SK-N-SH (cell line): Measurements from ENCODE around the gene KIAA1549. TPM values are rescaled to one million over a fixed set of nuclear protein-coding genes. Genes with fewer than 3 reads are reported as not detected.

Experiments used
- CTCF ChIA-PET: fragments of 300-600, 350-600 bp; formaldehyde crosslinking; extraction: SDS; loops from one replicate; lab custom pipeline; 2021; lab: Yijun Ruan, JAX
- POLR2A ChIA-PET: fragments of 350-600 bp; sonication (Branson Sonifier 250); formaldehyde crosslinking; extraction: SDS; loops from one replicate; lab custom pipeline; 2020; ENCODE audit warnings: antibody characterized with exemption, inconsistent platforms; lab: Yijun Ruan, JAX
- DNase-seq: peaks from one replicate; pipeline ENCODE4 v3.0.0; 2012
- H2AFZ ChIP-seq: fragments of 200-600 bp; sonication (generic); 2 replicates; pipeline ENCODE4 v1.8.1; 2016; ENCODE audit warnings: antibody characterized with exemption, mild to moderate bottlenecking, low read depth
- H3F3A ChIP-seq: fragments of 200-600 bp; sonication (generic); replicated peaks from 2 replicates; pipeline ENCODE3; 2016; ENCODE audit warnings: antibody characterized with exemption, mild to moderate bottlenecking; ENCODE audit not compliant: insufficient read depth
- H3K27ac ChIP-seq, 2 experiments: fragments of 200-500 bp in 1 of 2; fragments of 200-600 bp in 1 of 2; sonication (Bioruptor generic) in 1 of 2; sonication (generic), shearing (Covaris generic) in 1 of 2; 2 replicates each; pipeline versions ENCODE4 v1.5.1 to v1.6.1; 2014 to 2016; ENCODE audit warnings: low read depth in 2 of 2, inconsistent platforms in 1 of 2, low read length in 1 of 2, mild to moderate bottlenecking in 1 of 2, mixed read lengths in 1 of 2
- H3K27me3 ChIP-seq: fragments of 200-600 bp; sonication (generic), shearing (Covaris generic); 2 replicates; pipeline ENCODE4 v1.6.1; 2016; ENCODE audit warnings: mixed run types; ENCODE audit not compliant: insufficient read depth
- H3K36me3 ChIP-seq, 2 experiments: fragments of 200-500 bp in 1 of 2; fragments of 200-600 bp in 1 of 2; sonication (Bioruptor generic) in 1 of 2; sonication (generic) in 1 of 2; replicated peaks in 1 of 2; 2 replicates each; pipeline versions ENCODE3 to v1.5.1; 2014 to 2016; ENCODE audit warnings: low read length in 1 of 2, mild to moderate bottlenecking in 1 of 2; ENCODE audit not compliant: insufficient read depth in 2 of 2, control insufficient read depth in 1 of 2
- H3K4me1 ChIP-seq, 2 experiments: fragments of 200-500 bp in 1 of 2; fragments of 200-600 bp in 1 of 2; sonication (Bioruptor generic) in 1 of 2; sonication (generic), shearing (Covaris generic) in 1 of 2; 2 replicates each; pipeline versions ENCODE4 v1.5.1 to v1.6.1; 2014 to 2016; ENCODE audit warnings: low read depth in 1 of 2, low read length in 1 of 2, mixed run types in 1 of 2; ENCODE audit not compliant: insufficient read depth in 2 of 2, control insufficient read depth in 1 of 2
- H3K4me2 ChIP-seq: fragments of 200-600 bp; sonication (generic), shearing (Covaris generic); 2 replicates; pipeline ENCODE4 v1.6.1; 2017; ENCODE audit warnings: mixed run types
- H3K4me3 ChIP-seq, 2 experiments: fragments of 200-500 bp in 1 of 2; fragments of 200-600 bp in 1 of 2; sonication (Bioruptor generic) in 1 of 2; sonication (generic), shearing (Covaris generic) in 1 of 2; 2 replicates each; pipeline versions ENCODE4 v1.5.1 to v1.8.1; 2014 to 2016; ENCODE audit warnings: low read depth in 2 of 2, inconsistent platforms in 1 of 2, low read length in 1 of 2, mild to moderate bottlenecking in 1 of 2, mixed read lengths in 1 of 2, moderate library complexity in 1 of 2
- H3K79me2 ChIP-seq: fragments of 200-600 bp; sonication (generic); 2 replicates; pipeline ENCODE4 v1.8.1; 2017; ENCODE audit warnings: mild to moderate bottlenecking; ENCODE audit not compliant: insufficient read depth
- H3K9ac ChIP-seq: fragments of 200-600 bp; sonication (generic); 2 replicates; pipeline ENCODE4 v1.6.1; 2017; ENCODE audit warnings: mixed run types
- H3K9me2 ChIP-seq: fragments of 200-600 bp; sonication (generic); 2 replicates; pipeline ENCODE4 v1.6.1; 2017; ENCODE audit warnings: mixed run types
- H3K9me3 ChIP-seq: fragments of 200-600 bp; sonication (generic); 2 replicates; pipeline ENCODE4 v1.6.1; 2017; ENCODE audit warnings: mixed run types, mild to moderate bottlenecking, moderate library complexity
- H4K20me1 ChIP-seq: fragments of 200-600 bp; sonication (generic); 2 replicates; pipeline ENCODE4 v1.6.1; 2017; ENCODE audit warnings: mild to moderate bottlenecking, mixed run types; ENCODE audit not compliant: insufficient read depth
- ELF1 ChIP-seq: IDR thresholded peaks from 2 replicates; pipeline ENCODE4 v1.4.0; 2012
- EP300 ChIP-seq, 2 experiments: IDR thresholded peaks; 2 replicates each; pipeline versions ENCODE4 v1.4.0 to v1.6.1; 2012; ENCODE audit warnings: borderline replicate concordance in 1 of 2, low read depth in 1 of 2, low read length in 1 of 2
- FOSL2 ChIP-seq: IDR thresholded peaks from 2 replicates; pipeline ENCODE4 v1.4.0; 2012; ENCODE audit warnings: low read depth, mild to moderate bottlenecking, moderate library complexity, borderline replicate concordance
- FOXJ3 ChIP-seq: sonication (generic); formaldehyde crosslinking; IDR thresholded peaks from 2 replicates; pipeline ENCODE4 v1.5.1; 2020; ENCODE audit warnings: mild to moderate bottlenecking, missing genetic modification reagents
- MXI1 ChIP-seq: IDR thresholded peaks from 2 replicates; pipeline ENCODE4 v1.6.1; 2012; ENCODE audit warnings: mild to moderate bottlenecking, low read depth, low read length, improper control_type of control experiment
- POLR2AphosphoS5 ChIP-seq: IDR thresholded peaks from 2 replicates; pipeline ENCODE4 v1.6.1; 2012; ENCODE audit warnings: low read depth, low read length
- RAD21 ChIP-seq: IDR thresholded peaks from 2 replicates; pipeline ENCODE4 v1.6.1; 2012; ENCODE audit warnings: mild to moderate bottlenecking, low read length
- RFX5 ChIP-seq: IDR thresholded peaks from 2 replicates; pipeline ENCODE4 v1.6.1; 2012; ENCODE audit warnings: mild to moderate bottlenecking, improper control_type of control experiment, low read length
- RXRA ChIP-seq: IDR thresholded peaks from 2 replicates; pipeline ENCODE4 v1.4.0; 2012; ENCODE audit warnings: low read depth, mild to moderate bottlenecking, borderline replicate concordance
- SIN3A ChIP-seq: IDR thresholded peaks from 2 replicates; pipeline ENCODE4 v1.6.1; 2012; ENCODE audit warnings: low read depth, mild to moderate bottlenecking, low read length, moderate library complexity, borderline replicate concordance
- SMC3 ChIP-seq: IDR thresholded peaks from 2 replicates; pipeline ENCODE4 v1.6.1; 2012; ENCODE audit warnings: low read depth, low read length, improper control_type of control experiment
- TAF1 ChIP-seq: IDR thresholded peaks from 2 replicates; pipeline ENCODE4 v1.6.1; 2012; ENCODE audit warnings: low read depth, mild to moderate bottlenecking, low read length, moderate library complexity, borderline replicate concordance
- TCF12 ChIP-seq: IDR thresholded peaks from 2 replicates; pipeline ENCODE4 v1.4.0; 2012
- TEAD4 ChIP-seq: IDR thresholded peaks from 2 replicates; pipeline ENCODE4 v1.4.0; 2012; ENCODE audit warnings: mild to moderate bottlenecking, borderline replicate concordance; ENCODE audit not compliant: insufficient read depth
- WGBS: methylation state at CpG from one replicate; pipeline ENCODE4 v1.1.6; 2017; ENCODE audit warnings: low lambda C conversion rate; 5-methylcytosine and 5-hydroxymethylcytosine counted together
- polyA plus RNA-seq, 3 experiments: library from polyadenylated mRNA; depleted of rRNA; stranded (reverse); fragments of >200 nt; gene quantifications; 2 replicates each; pipeline ENCODE4 v1.2.3, GENCODE V29; 2012
- TF ChIP-seq, protein P1 (sequence below): IDR thresholded peaks from 2 replicates; pipeline ENCODE4 v1.4.0; 2012; ENCODE audit warnings: low read depth, borderline replicate concordance
- TF ChIP-seq, protein P2 (sequence below): IDR thresholded peaks from 2 replicates; pipeline ENCODE4 v1.6.1; 2012; ENCODE audit warnings: mild to moderate bottlenecking, low read depth, low read length, moderate library complexity
- TF ChIP-seq, protein P3 (sequence below): fragments of 200-600 bp; sonication (generic); IDR thresholded peaks from 2 replicates; pipeline ENCODE4 v1.6.1; 2017; ENCODE audit warnings: antibody characterized with exemption, mild to moderate bottlenecking, moderate library complexity
- TF ChIP-seq, protein P4 (sequence below): IDR thresholded peaks from 2 replicates; pipeline ENCODE4; 2012

The KIAA1549 gene
- polyA plus RNA-seq, 1 of the 3 experiments (the other 2 are of a cell fraction), result 3.6 TPM

DNA sequence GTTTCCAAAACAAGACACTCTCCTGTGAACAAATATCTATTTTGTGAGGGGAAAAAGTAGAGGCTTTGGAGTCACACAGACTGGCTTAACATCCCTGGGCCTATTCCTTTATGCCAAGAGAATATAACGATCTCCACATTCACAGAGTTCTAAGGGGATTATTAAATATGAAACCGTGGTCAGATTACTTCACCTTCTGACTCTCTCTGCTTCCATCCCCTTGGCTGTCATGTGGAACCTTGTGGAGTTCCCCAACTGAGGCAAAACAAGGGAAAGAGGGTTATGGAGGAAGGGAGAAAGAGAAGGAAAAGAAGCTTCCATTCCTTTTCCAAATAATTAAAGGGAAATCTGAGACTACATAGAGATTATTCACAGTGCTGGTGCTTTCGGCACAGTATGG lies 127.7 kb downstream of the KIAA1549 start:
- no peak overlapping the region for H3K9ac ChIP-seq
- H3K79me2 ChIP-seq, result no peaks in the 10 kb centered on the region
- DNase-seq, result no peak
- H4K20me1 ChIP-seq, result no peaks in the 10 kb centered on the region
- WGBS, result 85% methylated on average over 3 of the region's 3 CpGs
- no peaks in the 10 kb centered on the region for H3K9me2 ChIP-seq
- no peaks in the 10 kb centered on the region for H3K27me3 ChIP-seq
- H3K9me3 ChIP-seq, result peaks cover 8% of the 10 kb centered on the region; the same call in 1 of the 2 replicates
- H2AFZ ChIP-seq, result no peak overlapping the region
- POLR2A ChIA-PET, result no interaction called here
- H3K4me2 ChIP-seq, result no peak overlapping the region
- no peak overlapping the region for H3K4me3 ChIP-seq
- CTCF ChIA-PET, result interaction anchor here (1.1 to 2.0 kb wide), 4 partner anchors 13 to 692 kb away, joined by 3 to 5 read pairs (median 4); no protein-coding TSS in a partner anchor
- peaks cover 43 to 54% of the 10 kb centered on the region in 2 experiments for H3K36me3 ChIP-seq
- H3K27ac ChIP-seq, result no peak overlapping the region
- TF ChIP-seq TCF12 (no peak), MXI1 (no peak), RFX5 (no peak), FOSL2 (no peak), POLR2AphosphoS5 (no peak), RAD21 (no peak), ELF1 (no peak), RXRA (no peak), SMC3 (no peak), EP300 (IDR thresholded peaks at IDR 0.05; ENCODE audit: borderline replicate concordance in 1 of 2, low read depth in 1 of 2, low read length in 1 of 2) (no peak), FOXJ3 (no peak), SIN3A (no peak), TAF1 (no peak), TEAD4 (no peak)
- TF ChIP-seq, protein P1, sequence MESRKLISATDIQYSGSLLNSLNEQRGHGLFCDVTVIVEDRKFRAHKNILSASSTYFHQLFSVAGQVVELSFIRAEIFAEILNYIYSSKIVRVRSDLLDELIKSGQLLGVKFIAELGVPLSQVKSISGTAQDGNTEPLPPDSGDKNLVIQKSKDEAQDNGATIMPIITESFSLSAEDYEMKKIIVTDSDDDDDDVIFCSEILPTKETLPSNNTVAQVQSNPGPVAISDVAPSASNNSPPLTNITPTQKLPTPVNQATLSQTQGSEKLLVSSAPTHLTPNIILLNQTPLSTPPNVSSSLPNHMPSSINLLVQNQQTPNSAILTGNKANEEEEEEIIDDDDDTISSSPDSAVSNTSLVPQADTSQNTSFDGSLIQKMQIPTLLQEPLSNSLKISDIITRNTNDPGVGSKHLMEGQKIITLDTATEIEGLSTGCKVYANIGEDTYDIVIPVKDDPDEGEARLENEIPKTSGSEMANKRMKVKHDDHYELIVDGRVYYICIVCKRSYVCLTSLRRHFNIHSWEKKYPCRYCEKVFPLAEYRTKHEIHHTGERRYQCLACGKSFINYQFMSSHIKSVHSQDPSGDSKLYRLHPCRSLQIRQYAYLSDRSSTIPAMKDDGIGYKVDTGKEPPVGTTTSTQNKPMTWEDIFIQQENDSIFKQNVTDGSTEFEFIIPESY, result no peak
- TF ChIP-seq, protein P2, sequence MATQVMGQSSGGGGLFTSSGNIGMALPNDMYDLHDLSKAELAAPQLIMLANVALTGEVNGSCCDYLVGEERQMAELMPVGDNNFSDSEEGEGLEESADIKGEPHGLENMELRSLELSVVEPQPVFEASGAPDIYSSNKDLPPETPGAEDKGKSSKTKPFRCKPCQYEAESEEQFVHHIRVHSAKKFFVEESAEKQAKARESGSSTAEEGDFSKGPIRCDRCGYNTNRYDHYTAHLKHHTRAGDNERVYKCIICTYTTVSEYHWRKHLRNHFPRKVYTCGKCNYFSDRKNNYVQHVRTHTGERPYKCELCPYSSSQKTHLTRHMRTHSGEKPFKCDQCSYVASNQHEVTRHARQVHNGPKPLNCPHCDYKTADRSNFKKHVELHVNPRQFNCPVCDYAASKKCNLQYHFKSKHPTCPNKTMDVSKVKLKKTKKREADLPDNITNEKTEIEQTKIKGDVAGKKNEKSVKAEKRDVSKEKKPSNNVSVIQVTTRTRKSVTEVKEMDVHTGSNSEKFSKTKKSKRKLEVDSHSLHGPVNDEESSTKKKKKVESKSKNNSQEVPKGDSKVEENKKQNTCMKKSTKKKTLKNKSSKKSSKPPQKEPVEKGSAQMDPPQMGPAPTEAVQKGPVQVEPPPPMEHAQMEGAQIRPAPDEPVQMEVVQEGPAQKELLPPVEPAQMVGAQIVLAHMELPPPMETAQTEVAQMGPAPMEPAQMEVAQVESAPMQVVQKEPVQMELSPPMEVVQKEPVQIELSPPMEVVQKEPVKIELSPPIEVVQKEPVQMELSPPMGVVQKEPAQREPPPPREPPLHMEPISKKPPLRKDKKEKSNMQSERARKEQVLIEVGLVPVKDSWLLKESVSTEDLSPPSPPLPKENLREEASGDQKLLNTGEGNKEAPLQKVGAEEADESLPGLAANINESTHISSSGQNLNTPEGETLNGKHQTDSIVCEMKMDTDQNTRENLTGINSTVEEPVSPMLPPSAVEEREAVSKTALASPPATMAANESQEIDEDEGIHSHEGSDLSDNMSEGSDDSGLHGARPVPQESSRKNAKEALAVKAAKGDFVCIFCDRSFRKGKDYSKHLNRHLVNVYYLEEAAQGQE, result no peak
- TF ChIP-seq, protein P3, sequence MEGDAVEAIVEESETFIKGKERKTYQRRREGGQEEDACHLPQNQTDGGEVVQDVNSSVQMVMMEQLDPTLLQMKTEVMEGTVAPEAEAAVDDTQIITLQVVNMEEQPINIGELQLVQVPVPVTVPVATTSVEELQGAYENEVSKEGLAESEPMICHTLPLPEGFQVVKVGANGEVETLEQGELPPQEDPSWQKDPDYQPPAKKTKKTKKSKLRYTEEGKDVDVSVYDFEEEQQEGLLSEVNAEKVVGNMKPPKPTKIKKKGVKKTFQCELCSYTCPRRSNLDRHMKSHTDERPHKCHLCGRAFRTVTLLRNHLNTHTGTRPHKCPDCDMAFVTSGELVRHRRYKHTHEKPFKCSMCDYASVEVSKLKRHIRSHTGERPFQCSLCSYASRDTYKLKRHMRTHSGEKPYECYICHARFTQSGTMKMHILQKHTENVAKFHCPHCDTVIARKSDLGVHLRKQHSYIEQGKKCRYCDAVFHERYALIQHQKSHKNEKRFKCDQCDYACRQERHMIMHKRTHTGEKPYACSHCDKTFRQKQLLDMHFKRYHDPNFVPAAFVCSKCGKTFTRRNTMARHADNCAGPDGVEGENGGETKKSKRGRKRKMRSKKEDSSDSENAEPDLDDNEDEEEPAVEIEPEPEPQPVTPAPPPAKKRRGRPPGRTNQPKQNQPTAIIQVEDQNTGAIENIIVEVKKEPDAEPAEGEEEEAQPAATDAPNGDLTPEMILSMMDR, result no peak
- TF ChIP-seq, protein P4, sequence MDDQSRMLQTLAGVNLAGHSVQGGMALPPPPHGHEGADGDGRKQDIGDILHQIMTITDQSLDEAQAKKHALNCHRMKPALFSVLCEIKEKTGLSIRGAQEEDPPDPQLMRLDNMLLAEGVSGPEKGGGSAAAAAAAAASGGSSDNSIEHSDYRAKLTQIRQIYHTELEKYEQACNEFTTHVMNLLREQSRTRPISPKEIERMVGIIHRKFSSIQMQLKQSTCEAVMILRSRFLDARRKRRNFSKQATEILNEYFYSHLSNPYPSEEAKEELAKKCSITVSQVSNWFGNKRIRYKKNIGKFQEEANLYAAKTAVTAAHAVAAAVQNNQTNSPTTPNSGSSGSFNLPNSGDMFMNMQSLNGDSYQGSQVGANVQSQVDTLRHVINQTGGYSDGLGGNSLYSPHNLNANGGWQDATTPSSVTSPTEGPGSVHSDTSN, result no peak
- H3F3A ChIP-seq, result peaks cover 3% of the 10 kb centered on the region
- peaks cover 0 to 3% of the 10 kb centered on the region in 2 experiments; a peak in 2 of 4 replicates for H3K4me1 ChIP-seq
